GM19397 (cell line): Measurements from ENCODE around the gene FER1L5.

Experiments
- ATAC-seq: cut with Tn5 transposase; IDR thresholded peaks from one replicate; pipeline ENCODE4 v1.9.1; 2021; ENCODE audit warnings: mild to moderate bottlenecking, moderate library complexity; ENCODE audit not compliant: unreplicated experiment

The FER1L5 gene

DNA sequence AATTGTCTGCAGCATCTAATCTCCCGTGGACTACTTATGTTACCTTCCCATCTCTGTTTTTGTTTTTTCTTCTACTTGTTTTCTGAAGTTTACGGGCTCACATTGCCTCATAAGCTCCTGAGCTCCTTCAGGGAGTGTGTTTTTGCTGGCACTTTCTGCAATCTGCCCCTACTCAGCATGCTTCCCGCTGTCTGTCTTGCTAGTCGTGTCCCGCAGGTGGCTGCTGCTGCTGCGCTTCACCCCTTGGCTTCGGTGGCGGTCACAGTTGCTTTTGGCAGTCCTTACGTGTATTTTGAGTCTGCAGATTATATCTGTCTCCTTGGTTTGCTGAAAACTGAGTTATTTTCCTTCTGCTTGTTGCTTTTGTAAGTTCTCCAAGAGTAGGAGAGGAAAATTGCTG, 37.3 kb downstream of the FER1L5 start:
- ATAC-seq = no peak

DNA sequence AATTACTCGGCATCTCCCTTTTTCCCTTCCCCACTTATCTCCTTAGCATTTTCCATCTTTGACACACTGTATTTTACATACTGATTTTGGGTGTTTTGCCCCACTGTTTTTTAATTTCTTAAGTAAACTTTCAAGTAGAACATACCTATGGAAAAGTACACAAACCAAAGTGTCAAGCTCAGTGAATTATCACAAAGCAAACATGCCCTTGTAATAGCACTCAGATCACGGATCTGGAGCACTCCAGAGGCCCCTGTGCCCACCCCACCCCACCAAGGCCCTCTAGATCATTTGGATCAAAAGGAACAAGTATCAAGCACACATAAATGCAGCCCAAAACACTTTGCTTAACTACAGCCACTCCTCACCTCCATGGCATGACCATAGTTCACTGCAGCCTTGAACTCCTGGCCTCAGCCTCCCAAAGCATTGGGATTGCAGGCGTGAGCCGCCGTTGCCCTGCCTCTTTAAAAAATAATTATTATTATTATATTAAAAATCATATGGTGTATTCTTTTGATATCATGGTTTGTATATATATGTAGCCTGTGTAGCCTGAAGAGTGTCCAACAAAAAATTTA, 38.1 kb downstream of the FER1L5 start:
- ATAC-seq = no peak

DNA sequence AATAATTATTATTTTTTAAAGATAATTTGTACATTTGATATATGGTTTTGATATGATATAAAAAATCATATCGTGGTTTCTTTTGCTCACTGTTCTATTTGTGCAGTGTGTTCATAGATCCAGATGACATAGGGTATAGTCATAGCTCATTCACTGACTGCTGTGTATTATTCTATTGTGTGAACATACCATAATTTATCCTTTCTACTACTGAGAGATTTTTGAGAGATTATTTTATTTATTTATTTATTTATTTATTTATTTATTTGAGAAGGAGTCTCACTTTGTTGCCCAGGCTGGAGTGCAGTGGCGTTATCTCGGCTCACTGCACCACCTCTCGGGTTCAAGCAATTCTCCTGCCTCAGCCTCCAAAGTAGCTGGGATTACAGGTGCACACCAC, 39.0 kb downstream of the FER1L5 start:
- no peak for ATAC-seq

DNA sequence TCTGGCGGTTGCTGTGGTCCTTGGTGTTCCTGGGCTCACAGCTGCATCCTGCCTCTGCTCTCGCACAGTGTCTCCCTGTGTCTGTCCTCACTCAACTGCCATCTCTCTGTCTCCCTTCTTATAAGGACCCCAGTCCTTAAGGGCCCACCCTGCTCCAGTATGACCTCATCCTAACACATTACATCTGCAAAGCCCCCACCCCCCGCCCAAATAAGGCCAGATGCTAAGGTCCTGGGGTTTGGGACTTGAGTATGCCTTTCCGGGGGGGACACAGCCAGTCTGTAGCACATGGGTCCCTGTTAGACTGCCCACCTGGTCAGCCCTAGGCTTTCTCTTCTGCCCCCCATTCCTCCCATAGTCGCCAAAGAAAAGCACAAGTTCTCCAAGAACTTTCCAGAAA, 40.7 kb downstream of the FER1L5 start:
- no peak for ATAC-seq

DNA sequence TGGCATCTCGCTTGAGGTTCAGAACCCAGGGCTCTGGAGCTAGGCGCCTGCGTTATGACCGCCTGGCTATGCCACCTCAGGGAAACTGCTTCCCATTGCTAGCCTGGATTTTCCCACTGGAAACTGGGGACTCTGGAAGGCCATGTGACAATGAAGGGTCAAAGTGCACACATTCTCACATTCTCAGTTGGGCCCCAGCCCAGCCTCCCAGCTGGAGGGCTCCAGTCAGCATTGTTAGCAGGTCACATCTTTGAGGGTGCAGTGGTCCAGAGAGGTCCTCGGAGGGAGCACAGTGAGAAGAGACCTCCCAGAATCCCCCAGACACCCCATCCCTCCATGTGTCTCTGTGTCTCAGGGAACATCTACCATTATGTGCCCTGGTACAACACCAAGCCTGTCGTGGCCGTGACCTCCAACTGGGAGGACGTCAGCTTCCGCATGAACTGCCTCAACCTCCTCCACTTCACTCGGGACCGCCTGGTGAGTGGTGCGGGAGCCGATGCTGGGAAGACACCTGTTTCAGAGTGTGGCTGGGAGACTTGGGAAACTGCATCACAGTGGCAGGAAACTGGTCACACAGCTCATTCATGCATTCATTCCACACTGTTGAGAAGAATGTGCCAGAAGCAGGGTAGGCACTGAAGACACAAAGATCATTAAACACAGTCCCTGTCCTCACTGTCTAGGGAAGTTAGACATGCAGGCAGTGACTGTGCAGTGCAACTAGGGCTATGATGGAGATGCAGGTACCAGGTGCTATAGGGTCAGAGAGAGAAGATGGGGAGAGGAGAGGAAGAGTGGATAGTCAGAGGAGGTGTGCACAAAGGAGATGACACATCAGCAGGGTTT, 41.6 kb downstream of the FER1L5 start:
- ATAC-seq = no peak

DNA sequence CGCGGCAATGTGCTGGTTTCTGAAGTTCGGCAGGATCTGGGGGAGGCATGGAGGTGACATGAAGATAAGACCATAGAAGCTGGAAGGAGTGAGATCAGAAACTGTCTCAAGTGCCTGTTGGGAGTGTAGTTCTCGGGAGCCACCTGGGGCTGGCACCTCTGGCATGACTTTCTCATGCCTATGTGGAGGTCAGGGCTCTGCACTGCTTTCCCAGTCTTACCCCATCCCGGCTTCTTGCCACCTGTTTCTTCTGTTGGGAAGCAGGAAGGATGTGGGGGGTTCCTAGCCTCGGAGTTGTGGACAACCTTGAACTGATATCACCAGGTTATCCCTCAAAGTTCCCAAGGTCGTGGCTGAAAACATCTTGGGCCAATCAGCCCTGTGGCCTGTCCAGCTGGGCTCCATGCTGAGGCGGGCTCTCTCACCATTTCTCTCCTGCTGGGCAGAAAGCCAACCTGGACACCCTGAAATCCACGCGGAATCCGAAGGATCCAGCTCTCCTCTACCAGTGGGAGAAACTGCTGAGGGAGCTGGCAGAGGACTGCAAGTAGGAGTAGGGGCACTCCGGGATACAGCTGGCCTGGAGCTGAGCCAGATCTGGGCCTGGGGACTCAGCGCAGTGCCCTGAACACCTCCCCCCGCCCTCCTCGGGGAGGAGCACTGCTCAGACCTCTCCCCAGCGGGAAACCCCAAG, 42.5 kb downstream of the FER1L5 start:
- no peak for ATAC-seq

DNA sequence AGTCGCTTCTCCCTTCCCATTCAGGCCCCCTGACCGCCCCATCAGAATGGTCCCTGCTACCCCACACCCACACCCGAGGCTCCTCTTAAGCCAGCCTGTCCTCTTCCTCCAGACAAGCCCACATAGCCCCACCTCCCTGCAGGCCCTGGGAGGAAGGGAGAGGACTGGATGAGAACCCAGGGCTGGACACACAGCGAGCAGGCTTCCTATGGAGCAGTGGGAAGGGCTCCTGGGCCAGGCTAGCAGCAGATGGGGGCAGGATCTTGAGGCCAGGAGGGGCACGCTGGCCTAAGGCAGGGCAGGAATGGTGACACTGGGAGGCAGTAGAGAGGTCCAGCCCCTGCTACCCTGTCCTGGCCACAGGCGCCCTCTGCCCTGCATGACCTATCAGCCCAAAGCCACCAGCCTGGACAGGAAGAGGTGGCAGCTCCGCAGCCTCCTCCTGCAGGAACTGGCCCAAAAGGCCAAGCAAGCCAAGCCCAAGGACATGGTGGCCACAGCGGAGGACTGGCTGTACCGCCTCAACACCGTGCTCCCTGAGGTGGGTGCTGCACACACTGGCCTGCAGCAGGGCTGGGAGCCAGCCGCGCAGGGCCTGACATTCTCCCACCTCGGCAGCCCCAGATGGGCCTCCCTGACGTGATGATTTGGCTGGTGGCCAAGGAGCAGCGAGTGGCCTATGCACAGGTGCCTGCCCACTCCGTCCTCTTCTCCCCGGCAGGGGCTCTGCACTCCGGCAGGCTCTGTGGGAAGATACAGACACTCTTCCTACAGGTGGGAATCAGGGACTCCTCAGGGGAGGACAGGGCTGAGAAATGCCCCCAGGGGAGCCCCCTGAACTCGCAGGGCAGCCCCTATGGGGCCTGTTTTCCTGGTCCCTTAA, 43.3 kb downstream of the FER1L5 start:
- no peak for ATAC-seq

DNA sequence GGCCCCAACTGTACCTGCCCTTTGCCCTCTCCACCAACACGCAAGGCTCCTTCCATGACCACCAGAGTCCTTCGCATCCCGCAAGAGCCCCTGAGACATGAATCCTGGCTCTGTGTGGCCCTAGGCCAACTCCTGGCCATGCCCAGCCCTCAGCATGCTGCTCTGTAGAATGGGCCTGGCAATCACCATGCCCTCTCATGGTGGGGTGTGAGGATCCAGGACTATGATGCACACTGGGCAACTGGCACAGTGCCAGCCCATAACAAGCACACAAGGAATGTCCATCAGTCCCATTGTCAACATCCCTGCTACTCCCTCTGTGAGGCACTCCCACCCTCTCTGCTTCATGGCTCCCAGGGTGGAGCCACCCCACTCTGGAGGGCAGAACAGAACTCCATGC, 44.7 kb downstream of the FER1L5 start:
- ATAC-seq = no peak

DNA sequence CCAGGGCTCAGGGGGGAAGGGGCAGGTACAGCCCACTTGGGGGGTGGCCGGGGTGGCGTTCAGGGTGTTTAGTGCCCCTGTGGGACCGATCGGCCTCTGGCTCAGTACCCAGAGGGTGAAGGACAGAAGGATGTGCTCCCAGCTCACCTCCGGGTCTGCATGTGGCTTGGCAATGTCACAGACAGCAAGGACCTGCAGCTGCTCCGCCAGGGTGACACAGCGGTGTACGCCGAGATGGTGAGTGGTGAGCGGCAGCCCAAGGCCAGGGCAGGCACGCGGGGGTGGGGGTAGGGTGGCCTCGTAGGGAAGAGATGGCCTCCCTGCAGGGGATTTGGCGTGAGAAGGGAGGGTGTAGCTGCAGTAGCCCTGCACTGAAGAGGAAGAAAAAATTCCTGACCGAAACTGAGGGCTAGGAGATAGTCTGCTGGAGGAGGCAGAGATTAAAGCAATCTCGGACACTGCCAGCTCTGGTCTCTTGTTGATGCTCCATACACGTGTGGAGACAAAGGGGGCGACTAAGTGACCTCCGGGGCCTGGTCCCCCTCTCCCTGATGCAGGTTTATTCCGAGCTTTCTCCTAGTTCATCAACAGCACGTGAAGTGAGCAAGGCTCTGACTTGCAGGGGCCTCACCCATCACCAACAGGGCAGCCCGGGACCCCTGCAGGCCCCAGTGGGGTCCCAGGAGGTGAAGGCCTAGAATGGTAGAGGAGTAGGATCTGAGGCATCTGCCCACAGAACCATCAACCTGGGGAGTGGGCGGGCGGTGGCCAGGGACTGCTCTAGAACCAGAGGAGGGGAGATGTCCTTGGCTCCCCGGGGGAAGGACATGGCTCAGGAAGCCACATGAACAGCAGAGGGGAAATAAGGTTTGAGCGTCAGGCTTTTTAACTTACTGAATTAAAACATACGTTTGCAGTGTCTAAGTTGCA, 45.4 kb downstream of the FER1L5 start:
- no peak for ATAC-seq

DNA sequence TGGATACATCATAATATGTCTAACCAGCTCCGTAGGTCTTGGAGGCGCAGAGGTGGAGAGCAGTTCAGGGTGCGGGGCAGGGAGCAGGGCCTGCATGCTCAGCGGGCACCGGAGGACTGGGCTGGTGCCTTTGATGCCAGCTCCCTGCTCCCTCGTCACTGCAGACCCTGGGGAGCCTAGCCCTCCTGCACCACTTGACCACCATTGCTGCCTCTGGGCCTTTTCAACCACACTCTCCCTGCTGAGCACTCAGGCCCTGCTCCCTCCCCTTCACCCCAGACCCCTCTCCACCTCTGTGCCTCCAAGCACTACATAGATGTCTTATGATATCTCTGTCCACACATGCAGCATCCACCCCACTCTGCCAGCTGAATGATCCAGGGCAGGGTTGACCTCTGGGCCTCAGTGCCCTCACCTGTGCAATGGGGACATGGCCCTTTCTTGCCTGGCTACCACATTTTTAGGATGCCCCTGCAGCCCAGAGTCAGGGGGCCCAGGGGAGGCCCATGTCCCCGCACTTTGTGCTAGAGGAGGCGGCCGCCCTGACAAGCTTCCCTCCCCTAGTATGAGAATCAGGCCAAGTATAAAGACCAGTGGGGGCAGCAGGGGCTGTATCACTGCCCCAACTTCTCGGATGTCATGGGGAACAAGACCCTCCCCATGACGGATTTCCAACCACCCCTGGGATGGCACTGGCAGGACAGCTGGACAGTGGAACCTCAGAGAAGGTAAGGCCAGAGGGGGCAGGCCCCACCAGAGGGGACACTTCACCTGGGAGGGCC, 46.3 kb downstream of the FER1L5 start:
- no peak for ATAC-seq

DNA sequence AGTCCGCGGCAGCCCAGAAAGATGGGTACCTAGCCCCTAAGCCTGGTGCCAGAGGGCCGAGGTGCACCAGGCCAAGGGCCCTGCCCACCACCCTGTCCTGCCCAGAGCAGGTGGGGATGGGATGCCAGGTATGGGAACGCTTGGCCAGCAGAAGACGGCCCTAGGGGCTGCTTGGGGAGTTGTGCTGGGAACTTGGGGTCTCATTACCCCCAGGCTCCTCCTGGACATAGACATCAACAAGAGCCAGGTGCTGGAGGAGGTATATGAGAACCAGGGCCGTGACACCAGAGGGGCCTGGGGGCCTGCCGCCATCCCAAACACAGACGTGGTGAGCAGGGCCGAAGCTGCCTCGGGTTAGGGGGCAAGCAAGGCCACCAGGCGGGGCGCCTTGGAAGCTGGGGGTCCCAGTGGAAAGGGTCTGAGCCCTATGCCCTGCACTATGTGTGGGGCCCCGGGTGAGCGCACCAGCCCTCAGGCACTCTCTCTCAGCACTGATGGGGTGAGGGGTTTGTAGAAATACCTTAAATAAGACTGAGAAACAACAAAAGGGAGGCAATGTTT, 46.9 kb downstream of the FER1L5 start:
- ATAC-seq = no peak

DNA sequence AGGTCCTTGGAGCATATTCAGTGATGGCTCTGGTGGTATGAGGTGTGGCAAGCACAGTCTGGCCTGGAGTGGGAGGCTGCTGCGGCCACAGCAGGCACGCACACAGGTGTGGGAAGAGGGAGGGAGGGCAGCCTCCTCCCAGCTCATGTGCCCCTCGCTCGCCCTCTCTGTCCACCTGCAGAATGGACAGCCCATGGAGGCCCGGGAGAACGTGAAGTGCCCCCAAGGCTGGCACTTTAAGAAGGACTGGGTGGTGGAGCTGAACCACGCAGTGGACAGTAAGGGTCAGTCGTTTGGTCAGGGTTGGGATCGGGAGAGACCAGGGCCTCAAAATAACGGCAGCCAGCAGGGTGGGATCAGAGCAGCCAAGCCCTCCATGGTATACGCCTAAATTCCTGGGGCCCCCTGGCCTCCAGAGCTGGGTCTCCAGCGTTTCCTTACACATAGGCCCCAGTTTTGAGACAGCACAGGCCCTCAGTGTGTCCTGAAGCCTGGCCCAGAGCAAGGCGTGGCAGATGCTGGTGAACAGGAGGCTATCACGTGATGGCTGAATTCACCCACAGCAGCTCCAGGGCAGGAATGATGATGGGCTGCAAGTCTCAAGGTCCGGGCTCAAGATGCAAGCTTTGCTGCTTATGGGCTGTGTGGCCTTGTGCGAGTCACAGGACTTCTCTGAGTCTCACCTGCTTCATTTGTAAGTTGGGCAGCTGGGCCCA, 47.9 kb downstream of the FER1L5 start:
- no peak for ATAC-seq

DNA sequence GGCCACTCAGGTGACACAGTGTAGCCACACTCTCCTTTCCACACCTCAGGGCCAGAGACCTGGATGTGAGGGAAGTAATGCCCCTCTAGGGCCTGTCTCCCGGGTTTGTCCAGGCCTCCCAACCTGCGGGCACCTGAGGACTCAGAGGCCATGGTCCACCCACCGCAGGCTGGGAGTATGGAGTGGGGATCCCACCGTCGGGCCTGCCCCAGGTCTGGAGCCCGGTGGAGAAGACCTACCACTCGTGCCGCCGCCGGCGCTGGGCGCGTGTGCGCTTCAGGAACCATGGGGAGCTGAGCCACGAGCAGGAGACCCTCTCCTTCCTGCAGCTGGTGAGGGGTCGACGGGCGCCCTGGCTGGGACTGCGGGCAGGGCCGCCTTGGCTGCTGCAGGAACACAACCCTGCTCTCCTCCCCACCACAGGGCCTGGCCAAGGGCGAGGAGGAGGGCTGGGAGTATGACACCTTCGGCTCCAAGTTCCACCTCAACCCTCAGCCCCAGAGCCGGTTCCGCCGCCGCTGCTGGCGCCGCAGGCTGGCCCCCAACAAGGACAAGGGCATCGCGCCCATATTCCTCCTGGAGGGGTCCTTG, 48.6 kb downstream of the FER1L5 start:
- ATAC-seq = no peak

DNA sequence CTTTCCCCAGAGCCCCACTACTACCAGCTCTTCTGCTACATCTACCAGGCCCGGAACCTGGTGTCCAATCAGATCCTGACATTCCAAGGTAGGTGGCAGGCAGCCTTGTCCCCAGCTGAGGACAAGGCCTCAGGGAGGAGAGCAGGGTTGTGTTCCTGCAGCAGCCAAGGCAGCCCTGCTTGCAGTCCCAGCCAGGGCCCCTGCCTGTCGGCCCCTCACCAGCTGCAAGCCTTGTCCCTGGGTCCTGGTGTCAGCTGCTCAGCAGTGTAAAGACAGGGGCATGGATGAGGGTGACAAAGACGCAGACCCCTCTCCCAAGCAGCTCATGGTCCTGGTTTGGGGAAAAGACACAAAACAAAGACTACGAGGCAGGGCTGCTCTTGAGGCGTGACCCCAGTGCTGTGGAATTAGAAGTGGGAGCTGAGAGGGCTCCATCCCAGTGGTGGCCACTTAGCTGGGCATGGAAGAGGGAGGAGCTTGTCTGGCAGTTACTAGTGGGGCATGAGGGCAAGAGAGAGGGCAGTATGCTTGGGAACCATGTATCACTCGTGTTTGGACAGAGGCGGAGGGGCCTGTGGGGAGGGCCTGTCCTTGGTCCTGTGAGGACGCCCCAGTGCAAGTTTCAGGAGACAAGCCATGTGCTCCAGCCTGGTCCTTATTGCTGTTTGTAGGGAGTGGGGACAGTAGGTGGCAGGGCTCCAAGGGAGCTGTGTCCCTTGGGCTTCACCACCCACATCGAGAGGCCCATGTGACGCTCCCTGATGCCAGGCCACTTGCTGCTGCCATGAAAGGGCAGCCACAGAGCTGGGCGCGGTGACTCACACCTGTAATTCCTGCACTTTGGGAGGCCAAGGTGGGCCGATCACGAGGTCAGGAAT, 49.8 kb downstream of the FER1L5 start:
- ATAC-seq = no peak

DNA sequence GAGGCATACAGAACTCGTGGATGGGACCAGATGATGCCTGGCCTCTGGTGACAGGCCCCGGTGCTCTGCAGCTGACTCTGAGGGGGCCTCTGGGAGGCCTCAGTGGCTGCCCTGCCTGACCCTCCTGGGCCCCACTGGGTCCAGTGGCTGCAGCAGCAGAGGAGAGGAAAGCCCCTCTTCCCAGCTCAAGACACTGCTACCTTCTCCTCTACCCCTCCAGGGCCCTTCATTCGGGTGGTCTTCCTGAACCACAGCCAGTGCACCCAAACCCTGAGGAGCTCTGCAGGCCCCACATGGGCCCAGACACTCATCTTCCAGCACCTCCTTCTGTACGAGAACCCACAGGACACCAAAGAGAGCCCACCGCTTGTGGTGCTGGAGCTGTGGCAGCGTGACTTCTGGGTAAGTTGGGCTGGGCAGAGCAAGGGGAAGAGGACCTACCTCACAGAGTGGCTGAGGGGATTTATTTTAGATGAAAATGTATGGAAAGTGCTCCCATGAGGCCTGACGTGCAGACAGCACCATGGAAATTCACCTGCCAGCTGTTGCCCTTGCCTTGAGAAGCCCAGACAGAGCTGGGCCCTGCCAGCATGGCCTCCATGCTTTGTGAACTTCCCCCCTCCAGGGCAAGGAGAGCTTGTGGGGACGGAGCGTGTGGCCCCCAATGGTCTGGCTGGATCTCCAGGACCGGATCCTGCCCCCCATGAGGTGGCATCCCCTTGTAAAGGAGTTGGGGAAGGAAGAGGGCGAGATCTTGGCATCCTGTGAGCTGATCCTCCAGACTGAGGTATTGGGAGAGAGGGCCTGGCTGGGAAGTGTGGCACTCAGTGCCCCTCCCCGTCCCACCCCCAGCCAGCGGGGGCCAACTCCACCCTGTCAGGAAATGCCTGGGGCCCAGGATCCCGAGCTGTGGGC, 51.0 kb downstream of the FER1L5 start:
- ATAC-seq = no peak

DNA sequence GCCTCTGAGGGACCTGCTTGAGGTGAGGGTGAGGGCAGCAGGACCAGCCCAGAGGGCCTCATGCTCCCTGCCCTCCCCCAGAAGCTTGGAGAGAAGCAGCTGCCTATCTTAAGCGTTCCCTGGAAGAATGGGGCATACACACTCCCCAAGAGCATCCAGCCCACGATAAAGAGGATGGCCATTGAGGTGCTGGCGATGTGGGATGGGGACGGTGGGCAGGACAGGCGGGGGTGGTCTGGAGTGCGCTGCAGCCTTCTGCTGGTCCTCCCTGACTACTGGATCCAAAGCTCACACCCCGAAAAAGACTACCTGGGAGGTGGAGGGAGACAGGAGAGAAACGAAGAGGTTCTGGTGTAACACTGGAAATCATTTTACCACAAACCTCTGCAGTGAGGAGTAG, 51.7 kb downstream of the FER1L5 start:
- ATAC-seq = no peak
